ENCODE results near the gene MYBPH. TPM values are rescaled to one million over a fixed set of nuclear protein-coding genes. Genes with fewer than 3 reads are reported as not detected.

MYBPH gene
- total RNA-seq, 2 experiments from 2014 or later = not detected

GRCh38 chr1:203150511-203151297 lies 24.9 kb downstream of the MYBPH start:
- no peaks in the 10 kb centered on the region for H3K4me1 ChIP-seq (ENCODE audit: insufficient read depth, low read length, poor library complexity, severe bottlenecking)
- DNase-seq (ENCODE audit: low spot score) = no peak
- no peak overlapping the region for H3K27ac ChIP-seq (ENCODE audit: low read depth, low read length, poor library complexity, severe bottlenecking)
- H3K4me3 ChIP-seq (ENCODE audit: low read depth, low read length, poor library complexity, severe bottlenecking) = no peak overlapping the region
- TF ChIP-seq CTCF (conservative IDR thresholded peaks at IDR 0.05; ENCODE audit: low read length) = no peak
- TF ChIP-seq EZH2phosphoT487 (IDR thresholded peaks at IDR 0.05; ENCODE audit: borderline replicate concordance, low read depth, low read length) = no peak
- ChIA-PET POLR2A (no interaction called here), CTCF (ENCODE audit: unreplicated experiment) (no interaction called here)
- intact Hi-C loops (cut with micrococcal nuclease; ENCODE audit: unreplicated experiment) = no loop called here
- H3K79me2 ChIP-seq (ENCODE audit: insufficient read depth, low read depth, low read length) = no peaks in the 10 kb centered on the region
- H2AFZ ChIP-seq (ENCODE audit: low read length) = no peak overlapping the region
- H3K4me2 ChIP-seq (ENCODE audit: low read length) = no peak overlapping the region
- H4K20me1 ChIP-seq (ENCODE audit: insufficient read depth, low read length) = no peaks in the 10 kb centered on the region
- no peaks in the 10 kb centered on the region for H3K9me2 ChIP-seq (ENCODE audit: insufficient read depth, low read length)
- H3K9me3 ChIP-seq (ENCODE audit: low read length) = no peaks in the 10 kb centered on the region
- H3K36me3 ChIP-seq (ENCODE audit: insufficient read depth, low read length) = no peaks in the 10 kb centered on the region
- no TSS peak for BruUV-seq (replicated peaks)

GRCh38 chr1:203149188-203149840 lies 26.3 kb downstream of the MYBPH start:
- no peak for DNase-seq (ENCODE audit: low spot score)
- no peaks in the 10 kb centered on the region for H4K20me1 ChIP-seq (ENCODE audit: insufficient read depth, low read length)
- no peaks in the 10 kb centered on the region for H3K36me3 ChIP-seq (ENCODE audit: insufficient read depth, low read length)
- POLR2A ChIA-PET = interaction anchor here (0.6 kb wide), 1 partner anchor 368 kb away, joined by 3 read pairs; no protein-coding TSS in a partner anchor
- no TSS peak for BruUV-seq (replicated peaks)
- no peak overlapping the region for H3K4me3 ChIP-seq (ENCODE audit: low read depth, low read length, poor library complexity, severe bottlenecking)
- CTCF ChIA-PET (ENCODE audit: unreplicated experiment) = no interaction called here
- H3K79me2 ChIP-seq (ENCODE audit: insufficient read depth, low read depth, low read length) = no peaks in the 10 kb centered on the region
- no peak overlapping the region for H3K27ac ChIP-seq (ENCODE audit: low read depth, low read length, poor library complexity, severe bottlenecking)
- intact Hi-C loops (cut with micrococcal nuclease; ENCODE audit: unreplicated experiment) = no loop called here
- H3K9me2 ChIP-seq (ENCODE audit: insufficient read depth, low read length) = no peaks in the 10 kb centered on the region
- TF ChIP-seq CTCF (conservative IDR thresholded peaks at IDR 0.05; ENCODE audit: low read length) (no peak), EZH2phosphoT487 (IDR thresholded peaks at IDR 0.05; ENCODE audit: borderline replicate concordance, low read depth, low read length) (no peak)
- no peaks in the 10 kb centered on the region for H3K4me1 ChIP-seq (ENCODE audit: insufficient read depth, low read length, poor library complexity, severe bottlenecking)
- H3K4me2 ChIP-seq (ENCODE audit: low read length) = no peak overlapping the region
- H3K9me3 ChIP-seq (ENCODE audit: low read length) = no peaks in the 10 kb centered on the region
- H2AFZ ChIP-seq (ENCODE audit: low read length) = no peak overlapping the region

- no peak for TF ChIP-seq CTCF (conservative IDR thresholded peaks at IDR 0.05; ENCODE audit: low read length)
- TF ChIP-seq EZH2phosphoT487 (IDR thresholded peaks at IDR 0.05; ENCODE audit: borderline replicate concordance, low read depth, low read length) = no peak
- Histone ChIP-seq H2AFZ (ENCODE audit: low read length) (no peak overlapping the region), H3K36me3 (ENCODE audit: insufficient read depth, low read length) (no peaks in the 10 kb centered on the region), H3K4me2 (ENCODE audit: low read length) (no peak overlapping the region), H3K4me3 (ENCODE audit: low read depth, low read length, poor library complexity, severe bottlenecking) (no peak overlapping the region), H3K79me2 (ENCODE audit: insufficient read depth, low read depth, low read length) (no peaks in the 10 kb centered on the region), H3K4me1 (ENCODE audit: insufficient read depth, low read length, poor library complexity, severe bottlenecking) (no peaks in the 10 kb centered on the region), H3K27ac (ENCODE audit: low read depth, low read length, poor library complexity, severe bottlenecking) (no peak overlapping the region), H3K9me2 (ENCODE audit: insufficient read depth, low read length) (no peaks in the 10 kb centered on the region), H3K9me3 (ENCODE audit: low read length) (no peaks in the 10 kb centered on the region), H4K20me1 (ENCODE audit: insufficient read depth, low read length) (no peaks in the 10 kb centered on the region)
- intact Hi-C loops (cut with micrococcal nuclease; ENCODE audit: unreplicated experiment) = no loop called here
- no peak for DNase-seq (ENCODE audit: low spot score)
- ChIA-PET POLR2A (interaction anchor here (0.6 kb wide), 1 partner anchor 368 kb away, joined by 3 read pairs; no protein-coding TSS in a partner anchor), CTCF (ENCODE audit: unreplicated experiment) (no interaction called here)
- BruUV-seq (replicated peaks) = no TSS peak
Measured at GRCh38 chr1:203148579-203148978, 27.0 kb downstream of the MYBPH start.
